Activated naive CD4-positive, alpha-beta T cell treated with anti-CD3 and anti-CD28 coated beads, Interleukin-2, amount 50 U/mL, for 72 hours (primary cell): ENCODE results near the gene CHD9NB. TPM values are rescaled to one million over a fixed set of nuclear protein-coding genes. Genes with fewer than 3 reads are reported as not detected.
A peak's percentile ranks its signal among the peaks of the same experiment; 100 is the strongest.
"Not testable (repeated sequence)": the region's sequence is repeated elsewhere in the genome, so short reads cannot be mapped to it uniquely, and the experiment has no call there.

ENCODE experiments used
- ATAC-seq, 2 donors: fragments of 150-1000 bp; cut with Tn5 transposase; 2 replicates each; pipeline ENCODE4 v1.10.0; 2021; ENCODE audit warnings: mild to moderate bottlenecking in 2 of 2, moderate library complexity in 2 of 2
- DNase-seq, 2 donors: peaks; one replicate each; pipeline ENCODE4 v3.0.0; 2021 to 2022; ENCODE audit warnings: low spot score in 2 of 2
- H3K27ac Mint-ChIP-seq, 2 donors: one replicate each; pipeline ENCODE4 v1.8.0; 2022; ENCODE audit warnings: mild to moderate bottlenecking in 2 of 2, mixed read lengths in 2 of 2
- H3K36me3 Mint-ChIP-seq, 2 donors: one replicate each; pipeline ENCODE4 v1.8.0; 2022; ENCODE audit warnings: mixed read lengths in 2 of 2
- H3K9me3 Mint-ChIP-seq, 2 donors: one replicate each; pipeline ENCODE4 v1.8.0; 2022; ENCODE audit warnings: mixed read lengths in 2 of 2
- total RNA-seq, 2 donors: library from RNA; stranded (reverse); gene quantifications; one replicate each; pipeline ENCODE4 v1.2.3, GENCODE V29; 2022

CHD9NB gene
- total RNA-seq, 2 donors from 2014 or later, result 0.14 to 1.5 TPM

DNA sequence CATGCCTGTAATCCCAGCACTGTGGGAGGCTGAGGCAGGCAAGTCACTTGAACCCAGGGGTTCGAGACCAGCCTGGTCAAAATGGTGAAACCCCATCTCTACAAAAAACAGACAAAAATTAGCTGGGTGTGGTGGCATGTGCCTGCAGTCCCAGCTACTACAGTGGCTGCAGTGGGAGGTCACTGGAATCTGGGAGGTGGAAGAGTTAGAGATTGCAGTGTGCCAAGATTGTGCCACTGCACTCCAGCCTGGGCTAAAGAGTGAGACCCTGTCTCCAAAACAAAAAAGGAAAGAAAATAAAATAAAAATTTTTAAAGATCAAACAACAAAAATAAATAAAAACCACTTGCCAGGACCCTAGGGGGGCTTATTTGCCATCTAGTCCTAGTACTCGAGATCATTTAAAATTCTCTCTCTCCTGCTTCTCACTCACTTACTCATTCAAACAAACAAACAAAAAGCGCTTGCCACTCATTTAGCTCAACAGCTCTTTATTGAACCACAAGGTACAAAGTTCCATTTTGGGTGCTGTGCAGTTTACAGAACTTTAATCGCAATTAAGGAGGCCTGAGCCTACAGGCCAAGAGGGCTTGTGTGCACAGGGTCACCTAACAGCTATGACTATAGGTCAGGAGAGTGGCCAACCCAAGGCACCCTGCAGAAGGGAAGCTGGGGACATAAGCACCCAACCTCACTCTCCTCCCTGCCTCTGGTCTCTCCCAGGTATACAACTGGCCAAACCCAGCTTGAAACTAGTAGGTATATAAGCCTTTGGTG lies 4.4 kb downstream of the CHD9NB start:
- no peak overlapping the region for H3K27ac Mint-ChIP-seq
- no peaks in the 10 kb centered on the region for H3K36me3 Mint-ChIP-seq
- no peak for DNase-seq
- ATAC-seq, result no peak
- H3K9me3 Mint-ChIP-seq, result no peaks in the 10 kb centered on the region

DNA sequence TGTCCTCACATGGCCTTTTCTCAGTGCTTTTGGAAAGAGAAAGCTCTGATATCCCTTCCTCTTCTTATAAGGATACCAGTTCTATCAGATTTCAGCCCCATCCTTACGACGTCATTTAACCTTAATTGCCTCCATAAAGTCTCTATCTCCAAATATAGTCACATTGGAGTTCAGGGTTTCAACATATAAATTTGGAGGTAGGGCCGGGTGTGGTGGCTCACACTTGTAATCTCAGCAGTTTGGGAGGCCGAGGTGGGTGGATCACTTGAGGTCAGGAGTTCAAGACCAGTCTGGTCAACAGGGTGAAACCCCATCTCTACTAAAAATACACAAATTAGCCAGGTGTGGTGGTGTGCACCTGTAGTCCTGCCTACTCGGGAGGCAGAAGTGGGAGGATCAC lies 5.2 kb downstream of the CHD9NB start:
- not testable (repeated sequence) for ATAC-seq, DNase-seq, H3K27ac Mint-ChIP-seq, H3K9me3 Mint-ChIP-seq, H3K36me3 Mint-ChIP-seq

DNA sequence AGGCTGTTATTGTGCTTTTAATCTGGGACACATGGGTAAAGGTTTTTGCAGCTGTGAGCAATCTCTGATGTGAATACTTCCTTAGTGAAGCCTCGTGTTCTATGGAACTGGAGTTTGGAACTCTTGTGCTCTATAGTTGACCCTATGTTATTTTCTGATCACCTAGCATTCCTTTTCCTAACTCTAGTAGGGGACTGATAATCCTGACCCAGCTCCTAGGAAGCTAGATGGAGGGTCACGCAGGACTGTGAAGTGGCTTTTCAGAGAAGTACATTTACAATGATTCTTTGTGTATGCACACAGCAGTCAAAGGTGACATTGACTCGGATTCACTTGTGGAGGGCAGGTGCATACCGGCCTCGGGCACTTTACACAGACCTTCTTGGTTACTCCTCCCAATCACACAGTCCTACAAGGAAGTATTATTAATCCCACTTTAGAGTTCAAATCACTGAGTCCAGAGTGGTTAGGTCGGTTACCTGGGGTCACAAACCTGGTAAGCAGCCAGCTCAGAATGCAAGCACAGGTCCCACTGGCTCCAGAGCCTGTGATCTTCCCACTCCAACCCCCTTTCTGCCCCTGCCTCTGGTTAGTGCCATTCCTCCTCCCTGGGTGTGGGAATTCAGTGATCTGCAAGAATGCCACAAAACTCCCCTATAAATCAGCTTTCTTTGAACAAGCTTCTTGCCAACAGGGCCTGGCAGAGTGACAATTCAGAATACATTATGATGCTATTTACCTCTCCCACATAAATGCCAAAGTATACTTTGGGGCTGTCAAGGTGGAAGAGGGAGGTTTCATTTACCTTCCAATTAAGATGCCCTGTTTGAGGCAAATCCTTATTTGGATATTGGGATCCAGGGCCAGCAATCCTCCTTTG lies 7.1 kb downstream of the CHD9NB start:
- Mint-ChIP-seq H3K27ac (no peak overlapping the region), H3K36me3 (no peaks in the 10 kb centered on the region), H3K9me3 (peaks cover 0 to 3% of the 10 kb centered on the region in 2 donors)
- ATAC-seq (no peak), DNase-seq (no peak)

DNA sequence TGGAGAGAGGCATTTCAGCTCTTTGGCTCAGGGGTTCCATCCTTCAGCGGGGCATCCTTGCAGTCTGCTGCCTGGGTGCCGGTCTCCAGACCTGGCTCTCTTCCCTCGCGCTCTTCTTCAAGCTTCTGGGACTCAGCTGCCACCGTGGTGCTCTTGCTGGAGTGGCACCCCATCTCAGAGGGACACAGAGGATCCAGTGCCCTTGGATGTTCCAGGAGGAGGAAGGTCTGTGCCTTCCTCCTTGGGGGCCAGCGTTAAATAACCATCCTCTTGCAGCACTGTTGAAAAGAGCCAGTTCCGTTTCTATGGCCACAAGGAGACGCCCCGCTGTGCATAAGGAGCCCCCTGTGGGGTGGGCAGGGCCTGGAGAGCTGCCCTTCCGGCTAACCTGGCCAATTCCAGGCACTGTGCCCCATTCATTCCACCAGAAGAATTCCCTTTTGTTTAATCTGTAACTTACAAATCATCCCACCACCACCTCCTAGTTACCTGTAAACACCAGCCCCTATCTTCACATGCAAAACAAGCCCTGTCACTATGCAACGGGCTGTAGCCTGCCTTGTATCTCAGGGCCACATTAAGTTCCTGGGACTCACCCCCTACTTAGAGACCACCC lies 8.6 kb downstream of the CHD9NB start:
- ATAC-seq (no peak), DNase-seq (no peak)
- no peaks in the 10 kb centered on the region for H3K36me3 Mint-ChIP-seq
- peaks cover 0 to 3% of the 10 kb centered on the region in 2 donors for H3K9me3 Mint-ChIP-seq
- H3K27ac Mint-ChIP-seq, result no peak overlapping the region

DNA sequence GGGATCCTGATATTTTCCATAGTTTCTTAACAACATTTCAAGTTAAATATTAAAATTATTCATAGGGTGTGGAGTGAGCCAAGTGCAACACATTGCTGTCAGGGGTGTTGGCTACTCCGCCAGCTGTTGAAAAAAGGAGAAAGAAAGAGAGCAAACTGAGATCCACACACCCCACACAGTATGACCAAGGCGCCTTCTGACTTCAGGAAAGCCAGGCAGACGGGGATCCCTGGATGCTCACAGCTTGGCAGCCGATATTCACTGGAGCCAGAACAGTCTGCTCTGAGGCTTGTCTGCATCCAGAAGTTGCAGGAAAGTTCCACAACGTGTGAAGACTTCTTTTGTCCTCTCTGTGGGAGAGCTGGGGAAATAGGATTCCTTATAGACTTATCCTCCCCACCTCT lies 9.3 kb downstream of the CHD9NB start:
- no peak for ATAC-seq
- Mint-ChIP-seq H3K36me3 (no peaks in the 10 kb centered on the region), H3K9me3 (peaks cover 0 to 3% of the 10 kb centered on the region in 2 donors), H3K27ac (no peak overlapping the region)
- DNase-seq, result no peak

DNA sequence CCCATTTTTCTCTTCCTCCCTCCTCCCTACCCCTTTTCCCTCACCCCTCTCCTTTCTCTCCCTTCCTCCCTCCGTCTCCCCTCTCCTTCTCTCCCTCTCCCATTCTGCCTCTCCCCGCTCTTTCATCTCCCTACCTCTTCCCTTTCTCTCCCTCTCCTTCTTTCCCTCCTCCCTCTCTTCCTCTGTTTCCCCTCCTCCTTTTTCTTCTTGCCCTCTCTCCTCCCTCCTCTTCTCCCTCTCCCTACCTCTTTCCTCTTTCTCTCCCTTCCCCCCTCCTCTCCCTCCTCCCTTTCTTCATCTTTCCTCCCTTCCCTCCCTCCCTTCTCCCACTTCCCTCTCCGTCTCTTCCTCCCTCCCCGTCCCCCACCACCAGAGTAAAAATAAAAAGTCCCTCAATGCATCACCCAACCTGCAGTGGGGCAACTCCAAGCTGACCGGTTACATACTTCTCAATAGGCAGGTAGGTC lies 10.4 kb downstream of the CHD9NB start:
- Mint-ChIP-seq H3K36me3 (no peaks in the 10 kb centered on the region), H3K9me3 (peaks cover 0 to 3% of the 10 kb centered on the region in 2 donors), H3K27ac (no peak overlapping the region)
- DNase-seq, result no peak
- no peak for ATAC-seq

DNA sequence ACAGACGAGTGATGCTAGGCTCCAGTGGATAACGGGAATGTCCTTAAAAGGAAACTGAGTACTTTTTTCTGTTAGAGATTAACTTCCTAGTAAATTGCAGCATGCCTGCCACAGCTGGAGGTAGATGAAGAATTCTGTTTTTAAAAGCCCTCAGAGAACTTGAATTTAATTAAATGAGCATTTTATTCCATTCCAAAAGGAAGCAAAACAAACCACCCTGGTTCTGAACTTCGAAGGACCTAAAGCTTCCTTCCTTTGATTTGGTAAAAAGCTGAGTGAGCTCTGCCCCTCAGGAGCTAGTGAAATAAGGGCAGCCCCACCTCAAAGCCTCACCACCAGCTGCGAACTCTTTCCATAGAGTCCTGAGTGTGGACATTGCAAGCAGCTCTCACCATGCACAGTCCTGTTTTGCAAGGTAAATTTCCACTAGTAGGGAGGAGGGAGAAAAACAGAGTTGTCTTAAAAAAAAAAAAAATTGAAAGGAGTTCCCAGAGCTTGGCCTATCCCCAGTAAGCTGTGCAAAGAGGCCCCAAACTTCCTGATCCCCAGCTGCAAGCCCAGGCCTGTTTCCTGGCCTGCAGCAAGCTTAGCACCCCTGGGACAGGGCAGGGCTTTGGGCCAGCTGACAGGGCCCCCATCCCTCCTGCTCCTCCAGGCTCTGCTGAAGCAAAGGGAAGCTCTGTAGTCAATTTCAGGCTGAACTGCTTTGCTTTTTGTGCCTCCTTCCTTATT lies 11.2 kb downstream of the CHD9NB start:
- no peak for ATAC-seq
- Mint-ChIP-seq H3K9me3 (peaks cover 0 to 3% of the 10 kb centered on the region in 2 donors), H3K36me3 (no peaks in the 10 kb centered on the region), H3K27ac (peak overlapping the region in 1 of 2 donors; percentile 9)
- no peak for DNase-seq

DNA sequence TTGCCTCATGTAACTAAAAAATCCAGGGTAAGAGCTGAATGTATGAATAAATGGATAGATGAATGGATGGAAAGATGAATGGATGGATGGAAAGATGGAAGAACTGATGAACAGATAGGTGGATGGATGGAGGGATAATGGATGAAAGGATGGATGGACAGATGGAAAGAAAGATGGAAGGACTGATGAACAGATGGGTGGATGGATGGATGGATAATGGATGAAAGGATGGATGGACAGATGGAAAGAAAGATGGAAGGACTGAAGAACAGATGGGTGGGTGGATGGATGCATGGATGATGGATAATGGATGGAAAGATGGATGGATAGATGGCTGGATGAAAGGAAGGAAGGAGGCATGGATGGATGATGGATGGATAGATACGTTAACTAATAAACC lies 11.9 kb downstream of the CHD9NB start:
- ATAC-seq (no peak), DNase-seq (no peak)
- Mint-ChIP-seq H3K36me3 (no peaks in the 10 kb centered on the region), H3K9me3 (peaks cover 0 to 3% of the 10 kb centered on the region in 2 donors), H3K27ac (peak overlapping the region in 1 of 2 donors; percentile 9)

DNA sequence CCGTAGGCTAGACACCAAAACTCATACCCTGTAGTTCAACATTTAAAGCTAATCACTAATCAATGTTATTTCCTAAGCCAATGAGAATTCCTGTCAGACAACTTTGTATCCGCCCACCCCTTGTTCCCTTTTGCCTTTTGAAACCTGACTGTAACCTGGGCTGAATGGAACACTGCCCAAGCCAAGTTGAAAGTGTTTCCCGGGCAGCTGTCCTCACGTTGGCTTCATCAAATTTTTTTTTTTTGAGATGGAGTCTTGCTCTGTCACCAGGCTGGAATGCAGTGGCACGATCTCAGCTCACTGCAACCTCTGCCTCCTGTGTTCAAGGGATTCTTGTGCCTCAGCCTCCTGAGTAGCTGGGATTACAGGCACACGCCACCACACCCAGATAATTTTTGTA lies 16.0 kb downstream of the CHD9NB start:
- not testable (repeated sequence) for DNase-seq, H3K36me3 Mint-ChIP-seq, H3K27ac Mint-ChIP-seq, ATAC-seq, H3K9me3 Mint-ChIP-seq

DNA sequence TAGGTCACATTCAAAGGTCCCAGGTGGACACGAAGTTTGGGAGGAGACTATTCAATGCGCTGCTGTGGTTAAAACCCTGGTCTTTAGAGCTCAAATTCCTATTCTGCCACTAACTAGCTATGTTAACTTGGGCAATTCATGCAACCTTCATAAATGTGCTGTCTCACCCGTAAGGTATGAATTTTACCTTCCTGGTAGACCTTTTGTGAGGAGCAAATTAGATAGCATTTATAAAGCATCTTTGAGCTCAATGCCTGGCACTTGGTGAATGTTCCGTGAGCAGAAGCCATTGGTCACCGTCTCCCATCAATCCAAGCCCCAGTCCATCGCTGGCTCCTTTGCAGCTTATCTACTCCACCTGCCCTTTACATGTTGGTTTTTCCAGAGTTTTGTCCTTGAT lies 16.6 kb downstream of the CHD9NB start:
- ATAC-seq, result no peak
- Mint-ChIP-seq H3K27ac (no peak overlapping the region), H3K36me3 (no peaks in the 10 kb centered on the region), H3K9me3 (peaks cover 0 to 3% of the 10 kb centered on the region in 2 donors)
- no peak for DNase-seq

DNA sequence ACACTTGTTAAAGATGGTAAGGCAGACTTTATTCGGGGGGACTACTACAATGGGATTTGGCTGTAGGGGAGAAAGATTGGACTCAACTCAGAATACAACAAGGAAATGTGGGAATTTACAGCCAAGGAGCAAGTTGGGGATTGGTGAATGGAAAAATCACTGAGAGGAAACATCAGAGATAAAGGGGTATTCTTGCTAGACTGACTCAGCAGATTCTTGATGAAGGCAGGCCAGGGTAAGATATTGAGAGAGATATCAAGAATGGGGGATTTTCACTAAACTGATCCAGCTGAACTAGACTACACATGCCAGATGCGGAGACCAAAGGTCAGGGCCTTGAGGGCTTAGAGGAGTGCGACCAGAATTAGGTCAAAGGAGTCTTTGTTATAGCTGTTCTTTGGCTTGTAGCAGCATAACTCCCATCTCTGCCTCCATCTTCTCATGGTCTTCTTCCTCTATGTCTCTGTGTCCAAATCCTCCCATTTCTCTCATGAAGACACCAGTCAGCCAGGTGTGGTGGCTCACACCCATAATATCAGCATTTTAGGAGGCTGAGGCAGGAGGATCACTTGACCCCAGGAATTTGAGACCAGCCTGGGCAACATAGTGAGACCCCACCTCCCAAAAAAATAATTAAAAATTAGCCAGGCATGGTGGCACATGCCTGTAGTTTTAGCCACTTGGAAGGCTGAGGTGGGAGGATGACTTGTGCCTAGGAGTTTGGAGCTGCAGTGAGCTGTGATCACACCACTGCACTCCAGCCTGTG lies 17.3 kb downstream of the CHD9NB start:
- ATAC-seq (no peak), DNase-seq (no peak)
- H3K27ac Mint-ChIP-seq, result no peak overlapping the region
- H3K9me3 Mint-ChIP-seq, result no peaks in the 10 kb centered on the region
- no peaks in the 10 kb centered on the region for H3K36me3 Mint-ChIP-seq

DNA sequence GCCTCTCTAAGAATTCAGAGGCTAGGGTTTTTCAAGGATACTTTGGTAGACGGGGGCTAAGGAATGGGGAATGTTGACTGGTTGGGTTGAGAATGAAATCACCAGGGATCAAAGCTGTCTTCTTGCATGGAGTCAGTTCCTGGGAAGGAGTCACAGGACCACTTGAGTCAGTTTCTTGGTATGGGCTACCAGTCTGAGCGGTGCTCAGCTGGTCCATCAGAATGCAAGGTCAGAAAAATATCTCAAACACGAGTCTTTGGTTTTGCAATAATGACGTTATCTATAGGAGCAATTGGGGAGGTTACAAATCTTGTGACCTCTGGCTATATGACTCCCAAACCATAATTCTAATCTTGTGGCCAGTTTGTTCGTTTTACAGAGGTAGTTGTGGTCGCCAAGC lies 18.4 kb downstream of the CHD9NB start:
- H3K36me3 Mint-ChIP-seq, result no peaks in the 10 kb centered on the region
- no peak overlapping the region for H3K27ac Mint-ChIP-seq
- DNase-seq (no peak), ATAC-seq (no peak)
- H3K9me3 Mint-ChIP-seq, result no peaks in the 10 kb centered on the region

DNA sequence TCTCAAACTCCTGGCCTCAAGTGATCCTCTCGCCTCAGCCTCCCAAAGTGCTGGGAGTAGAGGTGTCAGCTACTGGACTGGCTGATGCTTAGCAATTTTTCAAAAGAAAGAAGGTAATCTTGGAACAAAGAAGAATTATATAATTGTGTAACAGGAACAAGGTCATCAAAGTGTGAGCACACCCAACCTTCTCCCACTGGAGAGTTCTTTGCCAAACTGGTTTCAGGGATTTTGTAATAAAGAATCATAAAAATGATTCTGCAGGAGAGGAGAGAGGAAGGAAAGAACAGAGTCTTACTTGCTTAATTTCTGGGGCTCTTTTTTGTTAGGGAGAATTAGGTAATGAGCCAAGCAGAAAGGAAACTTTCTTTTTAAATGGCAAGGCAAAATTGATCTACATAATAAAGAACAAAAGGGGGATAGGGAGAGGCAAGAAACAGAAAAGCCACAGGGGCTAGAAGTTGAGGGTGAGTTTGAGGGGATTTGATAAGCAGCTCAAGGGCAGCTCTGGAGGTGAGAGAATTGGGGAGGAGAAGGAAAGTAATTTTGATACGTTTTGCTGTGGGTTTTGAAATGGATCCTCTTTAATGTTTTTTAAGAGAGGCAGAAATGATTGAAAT lies 21.3 kb downstream of the CHD9NB start:
- Mint-ChIP-seq H3K27ac (no peak overlapping the region), H3K36me3 (no peaks in the 10 kb centered on the region)

DNA sequence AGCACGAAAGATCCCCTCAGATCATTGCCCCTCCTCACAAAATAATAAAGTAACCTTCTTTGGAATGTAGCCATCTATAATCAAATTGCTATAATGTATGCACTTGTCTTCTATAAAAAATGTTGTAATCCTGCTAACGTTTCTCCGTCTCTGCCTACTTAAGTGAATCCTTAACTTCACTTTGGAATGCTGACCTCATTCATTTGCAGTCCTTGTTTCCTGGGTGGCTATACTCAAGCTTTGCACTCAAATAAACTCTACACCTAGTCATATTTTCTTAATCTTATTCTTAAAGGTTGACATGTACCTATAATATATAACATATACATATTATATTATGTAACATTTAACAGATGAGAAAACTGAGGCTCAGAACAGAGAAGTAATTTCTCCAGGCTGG lies 22.7 kb downstream of the CHD9NB start:
- DNase-seq, result no peak
- H3K27ac Mint-ChIP-seq, result no peak overlapping the region
- no peaks in the 10 kb centered on the region for H3K36me3 Mint-ChIP-seq

More for the DNA sequence above, 21.3 kb downstream of the CHD9NB start:
- no peaks in the 10 kb centered on the region for H3K9me3 Mint-ChIP-seq
- ATAC-seq, result no peak
- DNase-seq, result no peak

DNA sequence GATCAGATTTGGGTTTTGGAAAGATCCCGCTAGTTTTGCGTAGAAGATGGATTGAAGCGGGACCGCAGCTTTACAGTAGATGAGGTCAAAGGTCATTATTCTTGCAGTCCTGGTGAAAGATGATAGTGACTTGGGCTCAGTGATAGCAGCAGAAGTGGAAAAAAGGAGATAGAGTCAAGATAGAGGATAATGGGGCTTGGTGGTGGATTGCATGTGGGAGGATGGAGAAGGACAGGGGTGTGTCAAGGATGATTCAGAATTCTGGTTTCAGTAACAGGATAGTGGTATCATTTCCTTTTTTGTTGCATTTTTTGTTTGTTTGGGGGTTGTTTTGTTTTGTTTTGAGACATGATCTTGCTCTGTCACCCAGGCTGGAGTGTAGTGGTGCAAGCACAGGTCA lies 28.7 kb downstream of the CHD9NB start:
- Mint-ChIP-seq H3K36me3 (no peaks in the 10 kb centered on the region), H3K27ac (no peak overlapping the region), H3K9me3 (no peaks in the 10 kb centered on the region)
- no peak for DNase-seq
- no peak for ATAC-seq

More for the DNA sequence above, 22.7 kb downstream of the CHD9NB start:
- no peaks in the 10 kb centered on the region for H3K9me3 Mint-ChIP-seq
- no peak for ATAC-seq
